C4-2B (cell line): Measurements from ENCODE around the gene PRKD1.
A peak's percentile ranks its signal among the peaks of the same experiment; 100 is the strongest.
"Not testable (repeated sequence)": the region's sequence is repeated elsewhere in the genome, so short reads cannot be mapped to it uniquely, and the experiment has no call there.

ENCODE experiments used
- H3K27ac ChIP-seq: fragments of 450-650 bp; 2 replicates; pipeline ENCODE4 v1.5.1; 2017
- CTCF ChIP-seq: fragments of 450-650 bp; conservative IDR thresholded peaks from 2 replicates; pipeline ENCODE4 v1.5.1; 2017; ENCODE audit warnings: mild to moderate bottlenecking
- ZFX ChIP-seq: fragments of 450-650 bp; IDR thresholded peaks from 2 replicates; pipeline ENCODE4 v1.6.1; 2017

The PRKD1 gene

GRCh38 chr14:29853272-29853671 lies 74.4 kb downstream of the PRKD1 start:
- TF ChIP-seq ZFX (no peak), CTCF (no peak)
- H3K27ac ChIP-seq: no peak overlapping the region; the same call in 1 of the 2 replicates

- H3K27ac ChIP-seq: no peak overlapping the region
- TF ChIP-seq ZFX: no peak
- TF ChIP-seq CTCF: no peak
Measured at GRCh38 chr14:29851397-29851796, 76.2 kb downstream of the PRKD1 start.

GRCh38 chr14:29847056-29847380 lies 80.6 kb downstream of the PRKD1 start:
- TF ChIP-seq CTCF (no peak), ZFX (no peak)

GRCh38 chr14:29846339-29847055 lies 81.2 kb downstream of the PRKD1 start:
- no peak for TF ChIP-seq CTCF
- TF ChIP-seq ZFX: no peak
- H3K27ac ChIP-seq: peak overlapping the region; percentile 46

More at GRCh38 chr14:29847056-29847380, 80.6 kb downstream of the PRKD1 start:
- peak overlapping the region; percentile 46; the same call in 1 of the 2 replicates for H3K27ac ChIP-seq

- H3K27ac ChIP-seq: no peak overlapping the region
- no peak for TF ChIP-seq CTCF
- no peak for TF ChIP-seq ZFX
Measured at GRCh38 chr14:29843981-29844380, 83.7 kb downstream of the PRKD1 start.

GRCh38 chr14:29842228-29842627 lies 85.4 kb downstream of the PRKD1 start:
- TF ChIP-seq ZFX: no peak
- TF ChIP-seq CTCF: no peak
- no peak overlapping the region for H3K27ac ChIP-seq

- not testable (repeated sequence) for H3K27ac ChIP-seq
Measured at GRCh38 chr14:29840369-29840892, 87.2 kb downstream of the PRKD1 start.

- not testable (repeated sequence) for H3K27ac ChIP-seq
Measured at GRCh38 chr14:29839691-29840090, 88.0 kb downstream of the PRKD1 start.
